Measurements from ENCODE around the gene ANKRD26.
"Not testable (repeated sequence)": the region's sequence is repeated elsewhere in the genome, so short reads cannot be mapped to it uniquely, and the experiment has no call there.

Gene ANKRD26

GRCh38 chr10:27099916-27100812, at the start of gene ANKRD26:
ANKRD26 (minus strand) TSS chr10:27100494; CDS start chr10:27100326, 168 bp downstream.
- peak; percentile 80 to 91 for DNase-seq

- DNase-seq = no peak
Measured at GRCh38 chr10:27147701-27148100, 47.4 kb upstream of the ANKRD26 start.

- no peak for DNase-seq
Measured at GRCh38 chr10:27145937-27146336, 45.6 kb upstream of the ANKRD26 start.

- DNase-seq = no peak
Measured at GRCh38 chr10:27143686-27144085, 43.4 kb upstream of the ANKRD26 start.

- no peak for DNase-seq
Measured at GRCh38 chr10:27138277-27138676, 38.0 kb upstream of the ANKRD26 start.

- no peak for DNase-seq
Measured at GRCh38 chr10:27134371-27134770, 34.1 kb upstream of the ANKRD26 start.

GRCh38 chr10:27108165-27108564, 7.9 kb upstream of the ANKRD26 start:
- no peak for DNase-seq

- no peak for DNase-seq
Measured at GRCh38 chr10:27104919-27105318, 4.6 kb upstream of the ANKRD26 start.

GRCh38 chr10:27100813-27101347, 586 bp upstream of the ANKRD26 start:
- DNase-seq = peak; percentile 67 to 84

- DNase-seq = no peak
Measured at GRCh38 chr10:27099448-27099847, 846 bp downstream of the ANKRD26 start.

- no peak for DNase-seq
Measured at GRCh38 chr10:27088119-27089044, 11.9 kb downstream of the ANKRD26 start.

GRCh38 chr10:27072436-27073114, 27.7 kb downstream of the ANKRD26 start:
- no peak for DNase-seq

- DNase-seq = no peak
Measured at GRCh38 chr10:27068217-27068891, 31.9 kb downstream of the ANKRD26 start.

GRCh38 chr10:27065084-27065483, 35.2 kb downstream of the ANKRD26 start:
- DNase-seq = no peak

- no peak for DNase-seq
Measured at GRCh38 chr10:27052656-27053055, 47.6 kb downstream of the ANKRD26 start.

- DNase-seq = not testable (repeated sequence)
Measured at GRCh38 chr10:27045247-27045646, 55.0 kb downstream of the ANKRD26 start.

GRCh38 chr10:27041196-27041595, 59.1 kb downstream of the ANKRD26 start:
- no peak for DNase-seq

- no peak for DNase-seq
Measured at GRCh38 chr10:27038168-27038567, 62.1 kb downstream of the ANKRD26 start.

- DNase-seq = no peak
Measured at GRCh38 chr10:27035163-27035562, 65.1 kb downstream of the ANKRD26 start.

GRCh38 chr10:27030060-27030459, 70.2 kb downstream of the ANKRD26 start:
- DNase-seq = no peak

- DNase-seq = no peak
Measured at GRCh38 chr10:27022048-27022447, 78.2 kb downstream of the ANKRD26 start.

GRCh38 chr10:27020243-27020642, 80.1 kb downstream of the ANKRD26 start:
- DNase-seq = no peak
